Measurements from ENCODE around the gene ELFN1.

ELFN1 gene

DNA sequence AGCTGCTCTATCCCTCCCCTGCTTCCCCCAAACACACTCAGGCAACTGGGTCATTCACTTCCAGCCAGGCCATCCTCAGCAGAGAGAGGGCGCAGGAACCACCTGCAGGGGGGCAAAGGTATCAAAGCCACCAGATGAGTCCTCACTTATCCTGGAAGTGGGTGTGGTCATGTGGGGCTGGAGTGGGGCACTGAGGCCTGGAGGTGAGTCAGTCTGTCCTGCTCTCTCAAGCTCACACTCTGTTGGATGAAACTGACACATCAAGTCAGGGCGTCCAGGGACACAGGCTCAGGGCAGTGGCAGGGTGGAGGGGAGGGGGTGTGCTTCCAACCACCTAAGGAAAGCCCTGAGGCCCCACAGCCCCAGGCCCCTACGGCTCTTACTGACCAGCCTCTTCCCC is 8.0 kb upstream of the ELFN1 start:
- peaks cover 3% of the 10 kb centered on the region; the same call in 1 of the 2 replicates for H3K36me3 ChIP-seq
- H3K27ac ChIP-seq: no peak overlapping the region
- DNase-seq: no peak
- H3K4me3 ChIP-seq (ENCODE audit: low read depth, low read length): no peak overlapping the region
- no peaks in the 10 kb centered on the region for H3K9me3 ChIP-seq (ENCODE audit: severe bottlenecking)
- TF ChIP-seq, protein P1, sequence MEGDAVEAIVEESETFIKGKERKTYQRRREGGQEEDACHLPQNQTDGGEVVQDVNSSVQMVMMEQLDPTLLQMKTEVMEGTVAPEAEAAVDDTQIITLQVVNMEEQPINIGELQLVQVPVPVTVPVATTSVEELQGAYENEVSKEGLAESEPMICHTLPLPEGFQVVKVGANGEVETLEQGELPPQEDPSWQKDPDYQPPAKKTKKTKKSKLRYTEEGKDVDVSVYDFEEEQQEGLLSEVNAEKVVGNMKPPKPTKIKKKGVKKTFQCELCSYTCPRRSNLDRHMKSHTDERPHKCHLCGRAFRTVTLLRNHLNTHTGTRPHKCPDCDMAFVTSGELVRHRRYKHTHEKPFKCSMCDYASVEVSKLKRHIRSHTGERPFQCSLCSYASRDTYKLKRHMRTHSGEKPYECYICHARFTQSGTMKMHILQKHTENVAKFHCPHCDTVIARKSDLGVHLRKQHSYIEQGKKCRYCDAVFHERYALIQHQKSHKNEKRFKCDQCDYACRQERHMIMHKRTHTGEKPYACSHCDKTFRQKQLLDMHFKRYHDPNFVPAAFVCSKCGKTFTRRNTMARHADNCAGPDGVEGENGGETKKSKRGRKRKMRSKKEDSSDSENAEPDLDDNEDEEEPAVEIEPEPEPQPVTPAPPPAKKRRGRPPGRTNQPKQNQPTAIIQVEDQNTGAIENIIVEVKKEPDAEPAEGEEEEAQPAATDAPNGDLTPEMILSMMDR (IDR thresholded peaks at IDR 0.05; ENCODE audit: low read depth, low read length): 0 out of 2 replicates have a peak, but pooled peaks have one; percentile 16
- no peaks in the 10 kb centered on the region for H3K27me3 ChIP-seq (ENCODE audit: insufficient read depth, low read depth, severe bottlenecking)

DNA sequence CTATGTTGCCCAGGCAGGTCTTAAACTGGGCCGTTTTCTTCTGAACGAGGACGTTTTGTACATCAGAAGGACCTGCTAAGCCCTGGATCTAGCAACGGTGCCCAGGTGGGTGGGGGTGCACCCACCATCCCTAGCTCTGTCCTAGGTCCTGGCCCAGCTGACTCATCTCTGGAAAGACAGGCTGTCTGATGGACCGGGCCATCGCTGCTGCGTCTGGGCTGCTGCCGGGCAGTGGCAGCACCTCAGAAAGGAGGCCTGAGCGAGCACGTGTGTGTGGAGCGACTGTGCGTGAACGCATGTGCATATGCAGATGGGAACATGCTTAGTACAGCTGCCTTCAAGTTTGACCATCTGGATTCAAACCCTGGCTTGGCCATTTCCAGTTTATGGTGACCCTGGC is 7.3 kb upstream of the ELFN1 start:
- DNase-seq: no peak
- TF ChIP-seq, protein P1 (IDR thresholded peaks at IDR 0.05; ENCODE audit: low read depth, low read length): no peak
- H3K27ac ChIP-seq: no peak overlapping the region

DNA sequence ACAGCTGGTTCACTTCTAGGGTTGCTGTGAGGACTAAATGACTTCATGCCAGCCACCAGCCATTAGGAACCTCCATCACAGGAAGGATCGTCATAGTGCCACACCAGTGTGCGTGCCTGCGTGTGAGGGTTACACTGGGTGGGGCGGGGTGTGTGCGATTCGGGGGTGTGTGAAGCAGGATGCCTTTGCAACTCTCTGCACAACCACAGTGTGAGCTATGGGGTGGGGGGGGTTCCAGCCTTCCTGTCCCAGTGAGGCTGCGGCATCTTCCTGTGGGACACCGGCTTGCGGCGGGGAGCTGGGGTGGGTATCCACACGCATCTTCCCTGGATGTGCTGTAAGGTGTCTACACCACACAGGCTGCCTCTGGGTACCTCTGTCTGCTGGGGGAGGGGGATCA is 6.9 kb upstream of the ELFN1 start:
- Histone ChIP-seq H3K9me3 (ENCODE audit: severe bottlenecking) (no peaks in the 10 kb centered on the region), H3K27me3 (ENCODE audit: insufficient read depth, low read depth, severe bottlenecking) (no peaks in the 10 kb centered on the region), H3K4me3 (ENCODE audit: low read depth, low read length) (no peak overlapping the region), H3K27ac (no peak overlapping the region), H3K36me3 (peaks cover 3% of the 10 kb centered on the region; the same call in 1 of the 2 replicates)
- TF ChIP-seq, protein P1 (IDR thresholded peaks at IDR 0.05; ENCODE audit: low read depth, low read length): no peak
- no peak for DNase-seq

More for the DNA sequence above, 7.3 kb upstream of the ELFN1 start:
- Histone ChIP-seq H3K27me3 (ENCODE audit: insufficient read depth, low read depth, severe bottlenecking) (no peaks in the 10 kb centered on the region), H3K36me3 (peaks cover 3% of the 10 kb centered on the region; the same call in 1 of the 2 replicates), H3K9me3 (ENCODE audit: severe bottlenecking) (no peaks in the 10 kb centered on the region), H3K4me3 (ENCODE audit: low read depth, low read length) (no peak overlapping the region)

DNA sequence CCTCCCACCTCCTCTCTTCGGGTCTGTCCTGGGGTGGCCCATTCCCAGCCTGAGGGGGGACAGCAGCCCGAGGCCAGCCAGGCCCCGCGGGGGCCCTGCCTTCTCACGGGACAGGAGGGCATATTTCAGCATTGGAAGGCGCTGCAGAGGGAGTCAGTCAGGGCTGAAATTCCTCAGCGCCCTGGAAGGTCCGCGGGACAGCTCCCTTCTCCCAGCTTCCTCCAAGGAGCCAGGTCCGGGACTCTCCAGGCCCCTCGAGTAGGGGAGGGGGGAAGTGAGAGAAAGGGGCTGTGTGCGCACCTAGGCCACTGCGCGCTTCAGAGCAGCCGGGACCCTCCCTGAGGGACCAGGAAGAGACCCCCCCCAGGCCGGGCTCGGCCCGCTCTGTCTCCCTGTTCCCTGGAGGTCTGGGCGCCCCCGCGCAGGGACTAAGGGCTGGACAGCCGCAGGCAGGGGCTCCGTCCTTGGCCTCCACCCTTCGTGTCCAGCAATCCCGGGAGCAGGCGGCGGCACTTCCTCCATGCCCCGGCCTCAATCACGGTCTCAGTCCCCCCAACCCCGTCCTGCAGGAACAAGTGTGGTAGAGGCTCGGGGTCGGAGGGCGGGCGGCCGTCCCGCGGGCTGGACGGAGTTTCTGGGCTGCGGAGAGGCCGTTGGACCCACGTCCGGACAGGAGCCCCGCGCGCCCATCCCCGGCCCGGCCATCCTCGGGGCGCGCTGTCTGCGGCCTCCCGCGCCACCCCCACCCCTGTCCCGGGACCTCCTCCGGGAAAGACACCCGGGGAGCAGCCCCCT is 6.0 kb upstream of the ELFN1 start:
- TF ChIP-seq, protein P1 (IDR thresholded peaks at IDR 0.05; ENCODE audit: low read depth, low read length): no peak
- no peak for DNase-seq
- Histone ChIP-seq H3K27ac (peak overlapping the region; percentile 90), H3K9me3 (ENCODE audit: severe bottlenecking) (no peaks in the 10 kb centered on the region), H3K27me3 (ENCODE audit: insufficient read depth, low read depth, severe bottlenecking) (no peaks in the 10 kb centered on the region), H3K4me3 (ENCODE audit: low read depth, low read length) (peak overlapping the region; percentile 58), H3K36me3 (peaks cover 3% of the 10 kb centered on the region; the same call in 1 of the 2 replicates)

DNA sequence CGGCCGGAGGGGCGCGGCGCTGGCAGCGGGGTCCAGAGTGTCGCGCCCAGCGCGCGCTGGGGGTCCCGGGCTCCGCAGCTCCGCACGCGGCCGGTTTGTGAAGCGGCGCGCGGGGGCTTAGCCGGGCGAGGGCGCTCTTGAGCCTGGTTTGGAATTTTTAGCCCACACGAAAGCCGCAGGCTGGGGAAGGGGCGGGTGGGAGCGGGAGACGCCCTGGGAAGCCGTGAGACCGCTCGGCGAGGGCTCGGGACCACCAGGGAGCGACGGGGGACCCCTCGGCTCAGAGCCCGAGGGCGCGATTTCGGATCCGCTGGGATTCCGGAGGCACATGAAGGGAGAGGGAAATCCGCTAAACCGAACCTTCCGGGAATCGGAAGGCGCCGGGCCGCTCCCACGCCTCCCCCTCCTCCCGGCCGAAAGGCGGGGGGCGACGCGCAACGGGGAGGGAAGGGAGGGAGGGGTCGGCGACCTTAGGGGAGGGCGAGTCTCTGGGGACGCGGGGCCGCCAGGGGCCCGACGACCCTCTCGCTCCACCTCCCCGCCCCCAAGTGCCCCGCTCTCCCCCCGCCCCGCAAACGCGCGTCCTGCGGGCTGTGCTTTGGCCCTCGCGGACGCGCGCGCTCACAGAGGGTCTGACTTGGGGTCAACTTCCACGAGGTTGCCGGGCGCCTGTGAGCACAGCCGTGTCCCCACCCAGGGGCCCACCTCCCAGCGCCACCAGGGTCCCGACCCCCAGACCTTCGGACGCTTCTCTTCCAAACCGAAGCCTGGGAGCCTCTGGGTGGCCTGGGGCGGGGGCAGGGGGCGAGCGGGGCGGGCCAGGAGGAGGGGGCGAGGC is 5.1 kb upstream of the ELFN1 start:
- peak; percentile 87 for DNase-seq
- TF ChIP-seq, protein P1 (IDR thresholded peaks at IDR 0.05; ENCODE audit: low read depth, low read length): peak; percentile 81
- peaks cover 3% of the 10 kb centered on the region; the same call in 1 of the 2 replicates for H3K36me3 ChIP-seq
- no peaks in the 10 kb centered on the region for H3K9me3 ChIP-seq (ENCODE audit: severe bottlenecking)
- peak overlapping the region; percentile 90 for H3K27ac ChIP-seq
- H3K27me3 ChIP-seq (ENCODE audit: insufficient read depth, low read depth, severe bottlenecking): no peaks in the 10 kb centered on the region
- H3K4me3 ChIP-seq (ENCODE audit: low read depth, low read length): peak overlapping the region; percentile 58
